Osteocyte (in vitro differentiated cells): ENCODE data around the gene ARHGAP28. TPM values are rescaled to one million over a fixed set of nuclear protein-coding genes. Genes with fewer than 3 reads are reported as not detected.

Source experiments
- DNase-seq: peaks from one replicate; pipeline ENCODE4 v3.0.0; 2021; ENCODE audit warnings: mixed read lengths; ENCODE audit not compliant: unreplicated experiment; ENCODE audit errors: extremely low spot score
- H3K27ac Mint-ChIP-seq: one replicate; pipeline ENCODE4 v1.8.0; 2021; ENCODE audit warnings: mild to moderate bottlenecking, mixed read lengths; ENCODE audit not compliant: unreplicated experiment
- H3K27me3 Mint-ChIP-seq: one replicate; pipeline ENCODE4 v1.8.0; 2021; ENCODE audit warnings: mixed read lengths; ENCODE audit not compliant: unreplicated experiment
- H3K36me3 Mint-ChIP-seq: one replicate; pipeline ENCODE4 v1.8.0; 2021; ENCODE audit warnings: mixed read lengths; ENCODE audit not compliant: unreplicated experiment
- H3K4me1 Mint-ChIP-seq: one replicate; pipeline ENCODE4 v1.8.0; 2021; ENCODE audit warnings: mixed read lengths; ENCODE audit not compliant: unreplicated experiment
- H3K4me3 Mint-ChIP-seq: one replicate; pipeline ENCODE4 v1.8.0; 2021; ENCODE audit warnings: mild to moderate bottlenecking, moderate library complexity, mixed read lengths; ENCODE audit not compliant: unreplicated experiment
- H3K9me3 Mint-ChIP-seq: one replicate; pipeline ENCODE4 v1.8.0; 2021; ENCODE audit warnings: mixed read lengths; ENCODE audit not compliant: unreplicated experiment
- CTCF ChIP-seq: fragments of 200-600 bp; sonication (generic); IDR thresholded peaks from 2 replicates; pipeline ENCODE4 v1.5.0; 2021; ENCODE audit warnings: antibody characterized with exemption, mild to moderate bottlenecking, moderate library complexity
- long read RNA-seq: library from polyadenylated mRNA; unstranded; transcript quantifications from one replicate; pipeline ENCODE4 v2.0.0, GENCODE V29; 2021
- total RNA-seq: library from RNA; stranded (reverse); gene quantifications from 2 replicates; pipeline ENCODE4 v1.2.1, GENCODE V29; 2021

Gene ARHGAP28
- total RNA-seq: 18.1 and 22.8 TPM in 2 replicates
- long read RNA-seq, partial matches to known transcripts: 8 of 22 reads
- long read RNA-seq, other reads (novel, unspliced or antisense): 11 of 22 reads

- DNase-seq: peak; percentile 92
- Mint-ChIP-seq H3K27ac (peak within 1 kb of the TSS; percentile 97), H3K27me3 (peaks cover 13% of the 10 kb centered on the region), H3K36me3 (no peaks in the 10 kb centered on the region), H3K9me3 (no peaks in the 10 kb centered on the region), H3K4me1 (peaks cover 45% of the 10 kb centered on the region), H3K4me3 (peak within 1 kb of the TSS; percentile 92)
- peak; percentile 50 for TF ChIP-seq CTCF
Observed at GRCh38 chr18:6729247-6730091, at the start of gene ARHGAP28. TSS of gene ARHGAP28 (plus strand) at chr18:6729716. CDS start at chr18:6729822, 106 bp downstream.

GRCh38 chr18:6681331-6681875, 48.1 kb upstream of the ARHGAP28 start:
- DNase-seq: no peak
- Mint-ChIP-seq H3K27me3 (peaks cover 24% of the 10 kb centered on the region), H3K4me3 (no peak overlapping the region), H3K4me1 (no peaks in the 10 kb centered on the region), H3K9me3 (peaks cover 6% of the 10 kb centered on the region), H3K27ac (no peak overlapping the region), H3K36me3 (peaks cover 3% of the 10 kb centered on the region)
- TF ChIP-seq CTCF: no peak

- Mint-ChIP-seq H3K27ac (no peak overlapping the region), H3K9me3 (no peaks in the 10 kb centered on the region), H3K4me3 (no peak overlapping the region), H3K27me3 (peaks cover 24% of the 10 kb centered on the region), H3K4me1 (no peaks in the 10 kb centered on the region), H3K36me3 (no peaks in the 10 kb centered on the region)
- no peak for DNase-seq
- TF ChIP-seq CTCF: no peak
Observed at GRCh38 chr18:6682437-6683111, 46.9 kb upstream of the ARHGAP28 start.

GRCh38 chr18:6683112-6683876, 46.2 kb upstream of the ARHGAP28 start:
- H3K4me1 Mint-ChIP-seq: no peaks in the 10 kb centered on the region
- TF ChIP-seq CTCF: no peak
- H3K27me3 Mint-ChIP-seq: peaks cover 24% of the 10 kb centered on the region
- no peaks in the 10 kb centered on the region for H3K36me3 Mint-ChIP-seq
- DNase-seq: no peak
- H3K9me3 Mint-ChIP-seq: no peaks in the 10 kb centered on the region
- H3K4me3 Mint-ChIP-seq: no peak overlapping the region
- H3K27ac Mint-ChIP-seq: no peak overlapping the region
